B cell (primary cell): ENCODE data around the gene IRS1.

ENCODE experiments used
- EZH2 ChIP-seq: IDR thresholded peaks from 2 replicates; pipeline ENCODE4 v1.6.1; 2012; ENCODE audit warnings: borderline replicate concordance, low read depth, mild to moderate bottlenecking, moderate library complexity, low read length; ENCODE audit not compliant: insufficient read depth, poor library complexity, severe bottlenecking
- TF ChIP-seq, protein P1 (sequence below): fragments of 200-600 bp; IDR thresholded peaks from one replicate; pipeline ENCODE4 v1.8.0; 2022; ENCODE audit warnings: antibody characterized with exemption, mild to moderate bottlenecking

DNA sequence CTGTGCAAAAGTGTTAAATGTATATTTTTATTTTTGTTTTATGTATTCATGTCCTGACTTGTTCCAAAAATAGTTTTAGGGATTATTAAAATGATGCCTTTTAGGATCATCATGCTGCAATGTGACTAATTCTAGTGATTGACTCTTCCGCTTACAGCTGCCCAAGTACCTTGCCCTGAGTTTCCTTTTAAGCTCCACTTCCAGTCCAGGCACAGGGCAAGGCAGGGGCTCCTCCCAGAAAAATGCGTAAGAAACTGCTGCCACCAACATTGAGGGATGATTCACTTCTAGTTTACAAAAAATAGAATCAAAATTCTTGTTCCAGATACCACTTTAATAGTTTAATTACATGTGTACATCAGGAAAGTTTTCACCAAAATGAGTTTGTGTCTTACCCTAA lies 116.4 kb downstream of the IRS1 start:
- TF ChIP-seq, protein P1, sequence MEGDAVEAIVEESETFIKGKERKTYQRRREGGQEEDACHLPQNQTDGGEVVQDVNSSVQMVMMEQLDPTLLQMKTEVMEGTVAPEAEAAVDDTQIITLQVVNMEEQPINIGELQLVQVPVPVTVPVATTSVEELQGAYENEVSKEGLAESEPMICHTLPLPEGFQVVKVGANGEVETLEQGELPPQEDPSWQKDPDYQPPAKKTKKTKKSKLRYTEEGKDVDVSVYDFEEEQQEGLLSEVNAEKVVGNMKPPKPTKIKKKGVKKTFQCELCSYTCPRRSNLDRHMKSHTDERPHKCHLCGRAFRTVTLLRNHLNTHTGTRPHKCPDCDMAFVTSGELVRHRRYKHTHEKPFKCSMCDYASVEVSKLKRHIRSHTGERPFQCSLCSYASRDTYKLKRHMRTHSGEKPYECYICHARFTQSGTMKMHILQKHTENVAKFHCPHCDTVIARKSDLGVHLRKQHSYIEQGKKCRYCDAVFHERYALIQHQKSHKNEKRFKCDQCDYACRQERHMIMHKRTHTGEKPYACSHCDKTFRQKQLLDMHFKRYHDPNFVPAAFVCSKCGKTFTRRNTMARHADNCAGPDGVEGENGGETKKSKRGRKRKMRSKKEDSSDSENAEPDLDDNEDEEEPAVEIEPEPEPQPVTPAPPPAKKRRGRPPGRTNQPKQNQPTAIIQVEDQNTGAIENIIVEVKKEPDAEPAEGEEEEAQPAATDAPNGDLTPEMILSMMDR, result no peak
- TF ChIP-seq EZH2, result no peak
